WERI-Rb-1 (cell line): ENCODE results near the gene SMOC2.

Experiments
- DNase-seq: peaks from one replicate; pipeline ENCODE4 v3.0.0-alpha.2; 2020
- H3K27ac ChIP-seq: fragments of 250-450 bp; sonication (Bioruptor Pico); 2 replicates; pipeline ENCODE4 v1.5.1; 2020; ENCODE audit warnings: mild to moderate bottlenecking, moderate library complexity
- H3K27me3 ChIP-seq: fragments of 250-450 bp; sonication (Bioruptor Pico); 2 replicates; pipeline ENCODE4 v1.5.1; 2021; ENCODE audit warnings: mild to moderate bottlenecking, low read depth, moderate library complexity; ENCODE audit not compliant: insufficient read depth, severe bottlenecking
- H3K36me3 ChIP-seq: fragments of 250-450 bp; sonication (Bioruptor Pico); 2 replicates; pipeline ENCODE4 v1.5.1; 2020; ENCODE audit warnings: mild to moderate bottlenecking, moderate library complexity
- H3K4me3 ChIP-seq: 2 replicates; pipeline ENCODE4 v1.5.1; 2011; ENCODE audit warnings: low read depth, mild to moderate bottlenecking, control low read depth, low read length
- H3K9me3 ChIP-seq: fragments of 250-450 bp; sonication (Bioruptor Pico); 2 replicates; pipeline ENCODE4 v1.5.1; 2021; ENCODE audit warnings: mild to moderate bottlenecking, moderate library complexity; ENCODE audit not compliant: severe bottlenecking
- TF ChIP-seq, protein P1 (sequence below): IDR thresholded peaks from 2 replicates; pipeline ENCODE4 v1.5.1; 2011; ENCODE audit warnings: low read depth, mild to moderate bottlenecking, control low read depth, inconsistent platforms, low read length

SMOC2 gene, protein sequence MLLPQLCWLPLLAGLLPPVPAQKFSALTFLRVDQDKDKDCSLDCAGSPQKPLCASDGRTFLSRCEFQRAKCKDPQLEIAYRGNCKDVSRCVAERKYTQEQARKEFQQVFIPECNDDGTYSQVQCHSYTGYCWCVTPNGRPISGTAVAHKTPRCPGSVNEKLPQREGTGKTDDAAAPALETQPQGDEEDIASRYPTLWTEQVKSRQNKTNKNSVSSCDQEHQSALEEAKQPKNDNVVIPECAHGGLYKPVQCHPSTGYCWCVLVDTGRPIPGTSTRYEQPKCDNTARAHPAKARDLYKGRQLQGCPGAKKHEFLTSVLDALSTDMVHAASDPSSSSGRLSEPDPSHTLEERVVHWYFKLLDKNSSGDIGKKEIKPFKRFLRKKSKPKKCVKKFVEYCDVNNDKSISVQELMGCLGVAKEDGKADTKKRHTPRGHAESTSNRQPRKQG

GRCh38 chr6:168440520-168441433, at the start of gene SMOC2:
SMOC2 (plus strand) TSS chr6:168441184; CDS start chr6:168441371, 187 bp downstream.
- DNase-seq = peak; percentile 67
- no peaks in the 10 kb centered on the region for H3K36me3 ChIP-seq
- H3K27me3 ChIP-seq = no peaks in the 10 kb centered on the region
- no peak within 1 kb of the TSS for H3K27ac ChIP-seq
- TF ChIP-seq, protein P1, sequence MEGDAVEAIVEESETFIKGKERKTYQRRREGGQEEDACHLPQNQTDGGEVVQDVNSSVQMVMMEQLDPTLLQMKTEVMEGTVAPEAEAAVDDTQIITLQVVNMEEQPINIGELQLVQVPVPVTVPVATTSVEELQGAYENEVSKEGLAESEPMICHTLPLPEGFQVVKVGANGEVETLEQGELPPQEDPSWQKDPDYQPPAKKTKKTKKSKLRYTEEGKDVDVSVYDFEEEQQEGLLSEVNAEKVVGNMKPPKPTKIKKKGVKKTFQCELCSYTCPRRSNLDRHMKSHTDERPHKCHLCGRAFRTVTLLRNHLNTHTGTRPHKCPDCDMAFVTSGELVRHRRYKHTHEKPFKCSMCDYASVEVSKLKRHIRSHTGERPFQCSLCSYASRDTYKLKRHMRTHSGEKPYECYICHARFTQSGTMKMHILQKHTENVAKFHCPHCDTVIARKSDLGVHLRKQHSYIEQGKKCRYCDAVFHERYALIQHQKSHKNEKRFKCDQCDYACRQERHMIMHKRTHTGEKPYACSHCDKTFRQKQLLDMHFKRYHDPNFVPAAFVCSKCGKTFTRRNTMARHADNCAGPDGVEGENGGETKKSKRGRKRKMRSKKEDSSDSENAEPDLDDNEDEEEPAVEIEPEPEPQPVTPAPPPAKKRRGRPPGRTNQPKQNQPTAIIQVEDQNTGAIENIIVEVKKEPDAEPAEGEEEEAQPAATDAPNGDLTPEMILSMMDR = no peak
- no peaks in the 10 kb centered on the region for H3K9me3 ChIP-seq
- peak within 1 kb of the TSS; percentile 47 for H3K4me3 ChIP-seq

- TF ChIP-seq, protein P1 = no peak
- no peaks in the 10 kb centered on the region for H3K36me3 ChIP-seq
Observed at GRCh38 chr6:168393126-168393870, 47.7 kb upstream of the SMOC2 start.

DNA sequence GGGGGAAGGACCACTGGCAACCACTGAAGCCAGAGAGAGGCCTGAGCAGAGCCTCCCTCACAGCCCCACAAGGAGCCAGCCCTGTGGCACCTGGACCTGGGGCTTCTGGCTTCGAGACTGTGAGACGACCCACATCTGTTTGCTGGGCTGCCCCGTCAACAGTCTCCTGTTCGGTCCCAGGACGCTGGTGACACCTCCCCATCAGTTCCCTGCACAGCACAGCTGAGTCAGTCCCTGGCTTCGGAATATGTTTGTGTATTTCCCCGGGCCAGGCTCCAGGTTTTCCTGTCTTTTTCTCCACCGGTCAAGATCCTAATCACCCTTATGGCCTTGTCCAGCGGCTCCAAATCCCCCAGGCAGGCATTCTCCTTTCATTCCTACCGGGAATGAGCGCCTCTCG, 46.4 kb upstream of the SMOC2 start:
- no peaks in the 10 kb centered on the region for H3K27me3 ChIP-seq

More at GRCh38 chr6:168393126-168393870, 47.7 kb upstream of the SMOC2 start:
- no peak overlapping the region for H3K27ac ChIP-seq
- H3K27me3 ChIP-seq = no peaks in the 10 kb centered on the region
- no peak overlapping the region for H3K4me3 ChIP-seq
- no peaks in the 10 kb centered on the region for H3K9me3 ChIP-seq
- no peak for DNase-seq

GRCh38 chr6:168395983-168396382, 45.0 kb upstream of the SMOC2 start:
- no peaks in the 10 kb centered on the region for H3K27me3 ChIP-seq
- no peak for DNase-seq
- TF ChIP-seq, protein P1 = no peak
- no peak overlapping the region for H3K27ac ChIP-seq
- no peak overlapping the region for H3K4me3 ChIP-seq
- no peaks in the 10 kb centered on the region for H3K9me3 ChIP-seq
- no peaks in the 10 kb centered on the region for H3K36me3 ChIP-seq

More for the DNA sequence above, 46.4 kb upstream of the SMOC2 start:
- H3K4me3 ChIP-seq = no peak overlapping the region
- no peaks in the 10 kb centered on the region for H3K9me3 ChIP-seq
- no peak for DNase-seq
- TF ChIP-seq, protein P1 = no peak
- H3K27ac ChIP-seq = no peak overlapping the region
- H3K36me3 ChIP-seq = no peaks in the 10 kb centered on the region

GRCh38 chr6:168396561-168396960, 44.4 kb upstream of the SMOC2 start:
- no peak overlapping the region for H3K27ac ChIP-seq

More at GRCh38 chr6:168396561-168396960, 44.4 kb upstream of the SMOC2 start:
- Histone ChIP-seq H3K9me3 (no peaks in the 10 kb centered on the region), H3K27me3 (no peaks in the 10 kb centered on the region), H3K4me3 (no peak overlapping the region), H3K36me3 (no peaks in the 10 kb centered on the region)
- TF ChIP-seq, protein P1 = no peak
- no peak for DNase-seq
